ENCODE data around the gene KATNBL1. TPM values are rescaled to one million over a fixed set of nuclear protein-coding genes. Genes with fewer than 3 reads are reported as not detected.

KATNBL1 gene
- total and polyA plus RNA-seq, 2 donors (not counting 3 experiments of a cell fraction or from before 2014, with no cell fraction given): 14.1 to 56.8 TPM

GRCh38 chr15:34111488-34111887, 98.4 kb downstream of the KATNBL1 start:
- Histone ChIP-seq H2AFZ (ENCODE audit: low read depth, low read length) (no peak overlapping the region), H3K9me1 (replicated peaks; ENCODE audit: control insufficient read depth, extremely low read depth, insufficient read depth, low read length) (no peaks in the 10 kb centered on the region), H3K4me2 (ENCODE audit: insufficient read depth, low read length) (no peak overlapping the region), H3K27ac (ENCODE audit: insufficient read depth, low read depth, low read length) (no peak overlapping the region), H3K36me3 (ENCODE audit: control insufficient read depth in 2 of 2, extremely low read depth in 1 of 2, insufficient read depth in 2 of 2, low read length in 2 of 2) (no peaks in the 10 kb centered on the region), H3K9ac (replicated peaks; ENCODE audit: extremely low read depth, insufficient read depth, low read length) (no peak overlapping the region), H3K4me3 (replicated peaks in 1 of 3; ENCODE audit: insufficient read depth in 1 of 3, low read depth in 1 of 3, low read length in 3 of 3) (no peak overlapping the region), H3K79me2 (ENCODE audit: control insufficient read depth, insufficient read depth, low read length) (no peaks in the 10 kb centered on the region), H4K20me1 (replicated peaks; ENCODE audit: control insufficient read depth, extremely low read depth, insufficient read depth, low read length) (no peaks in the 10 kb centered on the region), H3K9me3 (replicated peaks; ENCODE audit: control insufficient read depth, insufficient read depth, low read length) (no peaks in the 10 kb centered on the region), H3K4me1 (ENCODE audit: control insufficient read depth, extremely low read depth, insufficient read depth, low read length) (no peaks in the 10 kb centered on the region), H3K27me3 (ENCODE audit: control insufficient read depth in 2 of 2, insufficient read depth in 2 of 2, low read length in 2 of 2) (no peaks in the 10 kb centered on the region)
- FAIRE-seq: no peak
- TF ChIP-seq MAX (IDR thresholded peaks at IDR 0.05; ENCODE audit: insufficient read depth, insufficient read length) (no peak), POLR2A (IDR thresholded peaks at IDR 0.05; ENCODE audit: low read depth, low read length) (no peak), GATA2 (IDR thresholded peaks at IDR 0.05; ENCODE audit: insufficient read depth, insufficient read length, low read depth, low read length) (no peak), EZH2 (IDR thresholded peaks at IDR 0.05; ENCODE audit: borderline replicate concordance, low read depth, low read length, severe bottlenecking) (no peak)
- dilution Hi-C loops (cut with MboI; ENCODE audit: extremely low pct_ligation_motif_present, low sequenced_read_pairs) (no loop called here), intact Hi-C loops (cut with micrococcal nuclease) (no loop called here)
- DNase-seq (ENCODE audit: low read depth, low spot score): no peak
- ChIA-PET CTCF (interaction anchor here (1.3 to 7.0 kb wide), 7 partner anchors 12 to 476 kb away, joined by 3 to 235 read pairs (median 46); partner anchors contain the start of genes GOLGA8B, KATNBL1 and LPCAT4), POLR2A (interaction anchor here (1.2 kb wide), 1 partner anchor 98 kb away, joined by 3 read pairs; the partner anchor contains the start of gene KATNBL1)
- BruUV-seq (replicated peaks): no TSS peak

- Histone ChIP-seq H3K79me2 (ENCODE audit: control insufficient read depth, insufficient read depth, low read length) (no peaks in the 10 kb centered on the region), H4K20me1 (replicated peaks; ENCODE audit: control insufficient read depth, extremely low read depth, insufficient read depth, low read length) (no peaks in the 10 kb centered on the region), H3K9ac (replicated peaks; ENCODE audit: extremely low read depth, insufficient read depth, low read length) (no peak overlapping the region), H3K27ac (ENCODE audit: insufficient read depth, low read depth, low read length) (no peak overlapping the region), H3K36me3 (ENCODE audit: control insufficient read depth in 2 of 2, extremely low read depth in 1 of 2, insufficient read depth in 2 of 2, low read length in 2 of 2) (no peaks in the 10 kb centered on the region), H3K27me3 (ENCODE audit: control insufficient read depth in 2 of 2, insufficient read depth in 2 of 2, low read length in 2 of 2) (no peaks in the 10 kb centered on the region), H2AFZ (ENCODE audit: low read depth, low read length) (peak overlapping the region; percentile 42), H3K4me2 (ENCODE audit: insufficient read depth, low read length) (no peak overlapping the region), H3K4me3 (replicated peaks in 1 of 3; ENCODE audit: insufficient read depth in 1 of 3, low read depth in 1 of 3, low read length in 3 of 3) (no peak overlapping the region), H3K9me3 (replicated peaks; ENCODE audit: control insufficient read depth, insufficient read depth, low read length) (no peaks in the 10 kb centered on the region), H3K4me1 (ENCODE audit: control insufficient read depth, extremely low read depth, insufficient read depth, low read length) (no peaks in the 10 kb centered on the region), H3K9me1 (replicated peaks; ENCODE audit: control insufficient read depth, extremely low read depth, insufficient read depth, low read length) (no peaks in the 10 kb centered on the region)
- BruUV-seq (replicated peaks): no TSS peak
- dilution Hi-C loops (cut with MboI; ENCODE audit: extremely low pct_ligation_motif_present, low sequenced_read_pairs): no loop called here
- intact Hi-C loops (cut with micrococcal nuclease): loop anchor here (1.0 to 10.0 kb wide), 5 partner anchors 100 to 478 kb away; partner anchors contain the start of genes GOLGA8A, KATNBL1, LPCAT4 and NOP10
- CTCF ChIA-PET: interaction anchor here (0.6 to 7.0 kb wide), 46 partner anchors 9 to 477 kb away, joined by 3 to 235 read pairs (median 6); partner anchors contain the start of genes EMC4, EMC7, GOLGA8B and KATNBL1
- POLR2A ChIA-PET: interaction anchor here (0.9 to 2.2 kb wide), 2 partner anchors 99 to 258 kb away, joined by 5 to 13 read pairs; partner anchors contain the start of gene KATNBL1
- TF ChIP-seq EZH2 (IDR thresholded peaks at IDR 0.05; ENCODE audit: borderline replicate concordance, low read depth, low read length, severe bottlenecking) (no peak), CTCF (IDR thresholded peaks at IDR 0.05; ENCODE audit: extremely low read depth in 1 of 2, insufficient read depth in 1 of 2, low read depth in 1 of 2, low read length in 2 of 2) (peak; percentile 38 to 57)
- peak; percentile 80 for FAIRE-seq
- peak; percentile 56 for DNase-seq (ENCODE audit: low read depth, low spot score)
These were observed 99.9 kb downstream of the KATNBL1 start for GRCh38 chr15:34109797-34110663.

Data from endothelial cell of umbilical vein (primary cell).